Measurements from ENCODE around the gene METTL27.

DNA sequence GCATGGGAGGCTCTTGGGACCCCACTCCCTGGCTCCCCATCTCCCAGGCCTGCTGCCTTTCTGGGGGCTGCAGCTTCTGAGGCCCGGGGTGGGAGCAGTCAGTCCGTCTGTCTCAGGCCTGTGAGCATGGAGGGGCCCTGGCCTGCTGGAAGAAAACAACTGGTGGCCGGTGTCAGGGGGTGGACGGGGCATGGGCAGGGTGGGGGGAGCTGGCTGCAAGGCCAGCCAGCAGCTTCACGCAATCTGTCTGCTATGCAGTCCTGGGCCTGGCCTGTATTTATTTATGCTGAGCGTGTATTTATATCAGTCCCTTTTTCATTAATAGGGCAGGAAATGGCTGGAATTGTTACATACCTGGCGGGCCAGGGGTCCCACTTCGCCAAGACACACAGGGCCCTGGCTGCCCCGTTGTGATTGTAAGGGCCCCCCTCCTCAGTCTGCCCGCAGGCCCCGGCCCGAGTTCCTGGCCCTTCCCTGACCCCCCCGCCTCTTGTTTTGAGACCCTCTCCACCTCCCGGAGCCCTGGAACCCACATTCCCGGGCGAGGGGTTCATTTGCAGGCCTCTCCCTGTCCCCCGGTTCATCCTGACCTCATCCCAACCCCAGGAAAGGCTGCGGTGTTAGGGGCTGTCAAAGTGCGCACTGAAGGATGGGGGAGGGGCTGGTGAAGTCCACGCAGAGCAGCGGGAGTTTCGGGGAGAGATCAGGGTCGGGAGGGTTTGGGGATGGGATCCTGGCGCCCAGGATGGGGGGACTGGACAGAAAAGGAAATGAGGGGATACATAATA, 26.9 kb upstream of the METTL27 start:
- TF ChIP-seq, protein P1, sequence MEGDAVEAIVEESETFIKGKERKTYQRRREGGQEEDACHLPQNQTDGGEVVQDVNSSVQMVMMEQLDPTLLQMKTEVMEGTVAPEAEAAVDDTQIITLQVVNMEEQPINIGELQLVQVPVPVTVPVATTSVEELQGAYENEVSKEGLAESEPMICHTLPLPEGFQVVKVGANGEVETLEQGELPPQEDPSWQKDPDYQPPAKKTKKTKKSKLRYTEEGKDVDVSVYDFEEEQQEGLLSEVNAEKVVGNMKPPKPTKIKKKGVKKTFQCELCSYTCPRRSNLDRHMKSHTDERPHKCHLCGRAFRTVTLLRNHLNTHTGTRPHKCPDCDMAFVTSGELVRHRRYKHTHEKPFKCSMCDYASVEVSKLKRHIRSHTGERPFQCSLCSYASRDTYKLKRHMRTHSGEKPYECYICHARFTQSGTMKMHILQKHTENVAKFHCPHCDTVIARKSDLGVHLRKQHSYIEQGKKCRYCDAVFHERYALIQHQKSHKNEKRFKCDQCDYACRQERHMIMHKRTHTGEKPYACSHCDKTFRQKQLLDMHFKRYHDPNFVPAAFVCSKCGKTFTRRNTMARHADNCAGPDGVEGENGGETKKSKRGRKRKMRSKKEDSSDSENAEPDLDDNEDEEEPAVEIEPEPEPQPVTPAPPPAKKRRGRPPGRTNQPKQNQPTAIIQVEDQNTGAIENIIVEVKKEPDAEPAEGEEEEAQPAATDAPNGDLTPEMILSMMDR (conservative IDR thresholded peaks at IDR 0.05): no peak
- no peak for TF ChIP-seq ZFX (IDR thresholded peaks at IDR 0.05)
